NCI-H2029 treated with DMSO at 0.1 percent for 48 hours (cell line): ENCODE measurements around the gene NATD1.
"Not testable (repeated sequence)": the region's sequence is repeated elsewhere in the genome, so short reads cannot be mapped to it uniquely, and the experiment has no call there.

ENCODE experiments used
- DNase-seq: peaks from one replicate; lab custom pipeline; 2025; lab: John Stamatoyannopoulos, UW

NATD1 gene

DNA sequence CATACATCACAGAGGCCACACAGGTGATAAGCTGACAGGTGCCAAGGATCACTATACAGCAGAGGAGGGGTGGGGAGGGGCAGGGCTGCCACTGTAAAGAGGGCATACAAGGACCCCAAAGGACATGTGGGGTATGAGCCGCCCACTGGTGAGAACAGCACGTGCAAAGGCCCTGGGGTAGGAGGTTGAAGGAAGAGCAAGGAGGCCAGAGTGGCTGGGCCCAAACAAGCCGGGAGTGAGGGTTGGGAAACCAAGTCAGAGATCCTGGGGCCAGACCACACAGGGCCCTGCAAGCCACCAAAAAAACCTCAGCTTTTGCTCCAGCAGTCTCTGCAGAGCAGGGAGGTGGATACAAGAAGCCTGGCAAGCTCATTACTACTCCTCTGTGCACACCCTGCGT, 6.5 kb downstream of the NATD1 start:
- DNase-seq: no peak

DNA sequence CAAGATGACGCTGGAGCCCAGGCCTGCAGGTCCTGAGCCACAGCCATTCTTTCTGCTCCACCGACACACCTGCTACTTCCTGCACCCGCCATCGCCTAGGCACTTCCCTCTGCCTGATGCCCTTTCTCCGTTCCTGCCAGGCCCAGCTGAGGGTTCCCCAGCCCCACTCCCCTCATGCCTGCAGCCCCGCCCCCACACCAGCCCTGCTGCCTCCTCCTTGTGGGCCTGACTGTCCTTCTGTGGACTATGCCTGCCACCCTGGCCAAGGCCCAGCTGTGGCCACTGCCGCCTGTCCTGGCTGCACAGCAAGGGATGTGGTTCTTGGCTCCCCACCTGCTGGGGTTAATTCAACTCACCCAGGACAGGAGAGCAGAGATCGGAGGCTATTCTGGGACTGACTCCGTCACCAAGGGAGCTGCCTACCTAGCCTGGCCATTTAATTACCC, 7.5 kb downstream of the NATD1 start:
- no peak for DNase-seq

DNA sequence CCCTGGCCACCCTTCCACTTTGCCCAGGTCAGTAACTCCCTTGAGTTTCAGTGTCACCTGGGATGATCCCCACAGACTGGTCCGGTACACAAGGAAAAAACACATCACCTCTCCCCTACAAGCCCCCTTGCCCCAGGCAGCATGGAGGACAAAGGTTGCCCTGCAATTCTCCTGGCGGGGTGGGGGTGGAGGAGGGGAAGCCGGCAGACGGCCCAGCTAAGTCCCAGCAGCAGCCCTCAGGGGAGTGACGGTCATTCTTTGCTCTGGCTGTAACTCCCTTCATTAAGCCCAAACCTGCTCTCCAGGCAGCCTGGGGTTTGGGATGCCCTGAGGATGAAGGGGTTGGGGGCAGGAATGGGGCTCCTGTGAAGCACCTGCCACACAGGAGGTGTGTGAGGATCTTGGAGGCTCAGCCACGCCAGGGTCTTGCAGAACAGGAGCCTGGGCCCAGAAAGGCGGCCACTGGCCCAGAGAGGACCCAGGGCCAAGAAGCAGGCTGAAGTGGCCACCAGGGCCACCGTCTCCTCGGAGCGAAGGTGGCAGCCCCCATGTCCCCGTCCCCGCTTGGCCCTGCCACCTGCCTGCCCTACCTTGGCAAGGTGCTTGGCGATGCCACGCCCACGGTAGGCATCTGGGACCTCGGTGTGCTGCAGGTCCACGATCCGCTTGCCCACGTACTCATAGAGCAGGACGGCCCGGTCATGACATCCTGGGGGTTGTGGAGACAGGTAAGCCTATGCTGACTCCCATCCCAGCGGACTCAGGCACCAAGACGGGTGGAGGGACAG, 9.5 kb downstream of the NATD1 start:
- no peak for DNase-seq

DNA sequence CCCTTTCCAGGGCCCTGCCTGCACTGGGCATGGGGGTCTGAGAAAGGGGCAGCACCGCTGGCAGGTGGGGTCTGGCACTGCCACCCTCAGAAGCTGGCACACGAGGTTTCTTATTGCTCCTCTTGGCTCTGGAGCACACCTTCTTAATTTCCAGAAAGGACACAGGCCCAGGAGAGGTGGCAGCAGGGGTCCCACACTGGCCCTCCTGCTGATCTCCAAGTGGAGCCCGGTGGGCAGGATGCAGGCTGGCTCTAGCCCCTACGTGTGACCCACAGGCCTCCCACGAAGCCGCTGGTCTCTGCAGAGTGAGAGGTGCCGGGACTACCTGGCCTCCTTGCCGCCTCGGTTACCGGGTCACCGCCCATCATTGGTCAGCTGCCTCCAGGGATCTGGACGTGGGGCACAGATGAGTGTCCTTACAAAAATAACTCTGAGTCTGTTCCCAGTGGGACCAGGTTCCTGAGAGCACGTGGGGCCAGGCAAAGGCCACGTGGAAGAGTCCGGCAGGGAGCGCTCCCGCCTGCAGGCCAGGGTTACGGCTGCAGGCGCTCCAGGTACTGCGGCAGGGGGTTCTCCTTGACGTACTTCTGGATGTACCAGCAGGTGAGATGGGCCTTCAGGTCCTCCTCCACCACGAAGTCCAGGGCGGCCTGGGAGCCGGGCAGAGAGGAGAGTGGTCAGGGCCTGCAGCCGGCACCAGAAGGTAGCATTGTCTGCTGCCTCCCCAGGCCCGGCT, 10.3 kb downstream of the NATD1 start:
- DNase-seq: no peak

DNA sequence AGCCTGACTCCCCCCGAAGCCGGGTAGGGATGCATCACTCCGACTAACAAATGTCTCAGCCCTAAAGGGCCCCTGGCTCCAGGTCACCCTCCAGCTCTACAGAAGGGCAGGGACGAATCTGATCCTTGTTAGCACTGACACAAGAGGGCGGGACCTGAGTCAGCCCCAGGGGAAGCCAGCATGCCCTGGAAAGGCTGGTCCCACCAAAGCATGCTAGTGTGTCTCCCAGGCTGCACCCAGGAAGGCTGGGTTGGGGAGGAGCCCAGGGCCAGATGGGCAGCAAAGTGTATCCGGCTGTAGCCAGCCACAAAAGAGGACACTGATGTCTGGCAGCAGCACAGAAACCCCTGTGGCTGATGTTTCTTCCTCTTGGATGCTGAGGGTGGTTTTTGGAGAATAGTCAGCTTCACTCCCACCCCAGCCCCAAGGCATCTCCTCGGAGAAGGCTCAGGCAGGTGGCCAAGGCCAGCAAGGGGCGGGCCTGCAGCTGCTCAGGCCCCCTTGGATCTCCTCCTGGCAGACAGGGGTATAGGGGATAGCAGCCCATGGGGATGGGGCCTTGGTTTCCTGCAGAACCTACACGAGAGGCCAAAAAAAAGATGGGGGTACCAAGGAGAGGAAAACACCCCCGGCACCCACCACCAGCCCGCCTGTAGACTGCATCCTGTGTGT, 11.0 kb downstream of the NATD1 start:
- no peak for DNase-seq

- no peak for DNase-seq
Observed at GRCh38 chr17:21241564-21241963, 11.6 kb downstream of the NATD1 start.

DNA sequence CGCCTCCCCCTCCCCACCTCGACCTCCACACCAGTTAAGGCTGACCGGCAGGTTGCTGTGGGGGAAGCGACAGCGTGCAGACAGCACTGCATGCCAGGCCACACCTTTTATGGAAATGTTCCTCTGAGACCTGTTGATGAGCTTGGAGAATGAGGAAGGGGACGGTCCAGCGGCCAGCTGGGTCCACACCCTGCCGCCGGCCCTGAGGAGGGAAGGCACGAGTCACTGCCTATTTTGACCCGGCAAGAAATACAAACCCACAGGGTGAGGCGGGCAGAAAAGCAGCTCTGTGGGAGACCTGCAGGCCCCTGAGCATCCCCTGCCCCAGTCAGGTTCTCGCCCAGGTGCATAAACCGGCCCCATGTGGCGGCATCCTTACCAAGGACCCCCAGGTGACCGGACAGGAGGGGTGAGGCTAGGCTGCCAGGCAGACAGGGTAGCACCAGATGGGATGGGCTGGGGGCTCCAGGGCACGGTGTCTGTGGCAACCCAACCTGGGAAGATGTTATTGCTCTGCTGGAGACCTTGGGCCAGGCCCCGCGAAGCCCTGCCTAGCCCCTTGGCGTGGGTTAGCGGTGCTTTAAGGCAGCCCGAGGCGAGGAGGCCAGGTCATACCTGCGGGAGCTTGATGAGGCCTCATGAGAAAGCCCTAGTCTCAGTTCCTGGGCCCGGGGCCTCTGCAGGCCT, 12.7 kb downstream of the NATD1 start:
- DNase-seq: no peak

GRCh38 chr17:21239680-21240368, 13.4 kb downstream of the NATD1 start:
- DNase-seq: no peak

GRCh38 chr17:21235921-21236320, 17.3 kb downstream of the NATD1 start:
- DNase-seq: no peak

DNA sequence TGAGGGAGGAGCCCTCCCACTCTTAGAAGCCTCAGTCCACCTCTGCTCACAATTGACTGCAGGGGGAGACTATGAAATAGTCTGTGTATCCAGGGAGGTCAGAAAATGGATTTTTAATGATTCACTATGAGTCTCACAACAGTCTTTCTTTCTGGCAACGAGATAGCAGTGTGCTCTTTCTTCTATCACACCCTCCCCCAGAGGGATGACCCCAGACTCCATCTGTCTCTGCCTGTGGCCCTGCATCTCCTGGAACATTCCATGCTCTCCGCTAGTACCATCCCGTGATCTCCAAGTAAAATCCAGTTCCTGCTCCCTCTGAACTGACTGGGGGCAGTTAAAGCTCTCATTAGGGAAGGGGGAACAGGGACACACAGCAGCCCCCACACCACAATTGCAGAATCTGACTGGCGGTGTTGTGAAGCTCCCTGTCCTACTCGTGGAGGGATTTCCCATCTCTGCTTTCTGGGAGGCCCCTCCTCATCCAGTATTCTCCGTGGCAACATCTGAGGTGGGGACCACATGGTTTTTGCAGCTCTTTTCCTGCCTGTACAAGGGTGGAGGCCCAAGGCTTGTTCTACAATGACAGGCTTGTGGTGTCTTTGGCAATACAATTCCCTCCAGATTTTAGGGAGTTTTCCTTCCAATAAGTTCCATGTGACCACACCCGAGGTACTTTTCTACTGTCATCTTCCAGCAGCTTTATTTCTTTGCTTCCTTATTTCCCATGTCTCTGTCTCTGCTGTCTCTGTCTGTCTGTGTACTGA, 19.4 kb downstream of the NATD1 start:
- no peak for DNase-seq

GRCh38 chr17:21232033-21232749, 21.0 kb downstream of the NATD1 start:
- DNase-seq: no peak

GRCh38 chr17:21231533-21231932, 21.7 kb downstream of the NATD1 start:
- DNase-seq: no peak

DNA sequence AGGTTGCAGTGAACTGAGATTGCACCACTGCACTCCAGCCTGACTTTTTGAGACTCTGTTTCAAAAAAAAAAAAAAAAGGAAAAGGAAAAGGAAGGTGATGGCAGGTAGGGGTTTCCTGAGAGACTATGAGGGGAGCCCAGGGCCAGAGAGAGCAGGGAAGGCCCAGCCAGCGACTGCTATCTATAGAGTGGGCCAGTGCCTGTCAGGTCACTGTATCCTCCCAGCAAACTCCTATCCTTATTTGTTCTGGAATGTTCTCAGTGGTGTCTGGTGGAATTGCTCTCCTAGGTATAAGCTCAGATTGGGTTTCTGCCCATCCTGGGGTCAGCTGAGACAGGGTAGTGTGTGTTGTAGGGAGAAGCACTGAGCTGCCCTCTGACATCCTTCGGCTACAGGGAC, 24.4 kb downstream of the NATD1 start:
- no peak for DNase-seq

DNA sequence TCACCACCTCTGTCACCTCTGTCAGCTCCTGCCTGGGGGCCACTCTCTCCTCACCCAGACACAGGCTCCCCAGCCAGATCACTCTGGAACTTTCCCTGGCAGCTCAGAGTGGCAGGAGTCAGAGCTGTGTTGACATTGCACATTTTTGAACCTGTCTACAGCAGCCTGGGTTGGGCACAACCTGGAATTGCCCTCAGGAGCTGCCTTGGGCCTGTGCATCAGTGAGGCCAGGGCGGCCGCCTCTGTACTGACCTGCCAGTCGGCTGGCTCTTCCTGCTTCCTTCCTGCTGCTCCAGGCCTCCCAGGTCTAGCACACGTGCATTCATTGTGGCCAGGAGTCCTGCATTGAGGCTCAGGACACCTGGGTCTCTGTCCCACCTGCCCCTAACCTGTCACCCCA, 25.1 kb downstream of the NATD1 start:
- DNase-seq: no peak

GRCh38 chr17:21227277-21227676, 25.9 kb downstream of the NATD1 start:
- not testable (repeated sequence) for DNase-seq

GRCh38 chr17:21223086-21223485, 30.1 kb downstream of the NATD1 start:
- no peak for DNase-seq

DNA sequence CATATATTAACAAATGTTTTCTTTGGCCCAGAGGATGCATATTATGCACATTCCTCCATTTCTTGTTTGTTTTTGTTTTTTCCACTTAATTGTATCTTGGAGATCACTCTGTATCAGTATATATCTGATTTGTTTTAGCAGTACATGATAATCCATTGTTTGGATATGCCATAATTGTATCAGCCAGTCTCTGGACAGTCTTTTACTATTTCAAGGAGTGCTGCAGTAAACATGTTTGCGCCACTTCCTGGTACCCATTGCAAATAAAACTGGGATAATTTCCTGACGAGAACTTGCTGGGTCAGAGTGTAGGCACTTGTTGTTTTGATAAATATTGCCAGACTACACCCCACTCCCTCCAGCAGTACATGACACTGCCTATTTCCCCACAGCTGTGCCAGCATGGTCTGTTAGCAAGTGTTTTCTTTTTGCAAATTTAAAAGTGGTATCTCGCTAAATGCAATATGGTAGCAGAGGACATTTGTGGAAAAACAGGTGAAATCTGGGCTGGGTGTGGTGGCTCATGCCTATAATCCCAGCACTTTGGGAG, 34.3 kb downstream of the NATD1 start:
- DNase-seq: no peak

GRCh38 chr17:21218101-21218500, 35.1 kb downstream of the NATD1 start:
- no peak for DNase-seq

DNA sequence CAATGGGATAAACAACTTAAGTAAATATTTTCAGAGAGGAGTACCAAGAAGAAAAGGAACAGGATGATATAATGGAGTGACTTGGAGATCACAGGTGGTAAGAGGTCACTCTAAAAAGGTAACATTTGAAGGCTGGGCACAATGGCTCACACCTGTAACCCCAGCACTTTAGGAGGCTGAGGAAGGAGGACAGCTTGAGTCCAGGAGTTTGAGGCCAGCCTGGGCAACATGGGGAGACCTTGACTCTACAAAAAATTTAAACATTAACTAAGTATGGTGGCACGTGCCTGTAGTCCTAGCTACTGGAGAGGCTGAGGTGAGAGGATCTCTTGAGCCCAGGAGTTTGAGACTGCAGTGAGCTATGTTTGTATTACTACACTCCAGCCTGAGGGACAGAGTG, 35.9 kb downstream of the NATD1 start:
- no peak for DNase-seq

DNA sequence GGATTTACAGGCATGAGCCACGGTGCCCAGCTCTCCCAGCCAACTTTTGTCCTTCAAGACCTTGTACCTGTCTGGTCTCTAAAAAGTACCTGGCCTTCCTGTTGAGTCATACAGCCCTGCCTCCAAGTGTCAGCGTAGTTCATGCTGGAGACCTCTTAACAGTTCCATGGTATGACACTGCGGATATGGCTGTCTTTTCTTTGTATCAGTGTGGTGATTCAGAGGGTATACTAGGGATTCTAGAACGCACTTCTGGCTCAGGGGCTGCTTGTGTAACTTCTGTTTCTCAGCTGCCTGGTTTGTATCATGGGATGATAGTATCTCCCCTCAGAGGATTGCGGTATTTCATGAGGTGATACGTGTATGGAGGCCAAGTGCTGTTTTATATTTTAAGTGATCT, 37.3 kb downstream of the NATD1 start:
- DNase-seq: no peak
